Hair follicular keratinocyte (primary cell): ENCODE data around the gene OR5H15. TPM values are rescaled to one million over a fixed set of nuclear protein-coding genes. Genes with fewer than 3 reads are reported as not detected.

Experiments used
- total RNA-seq: library from RNA; depleted of rRNA; stranded (reverse); fragments of >200 nt; gene quantifications from 2 replicates; pipeline ENCODE4 v1.2.3, GENCODE V29; 2015

OR5H15 gene
- not detected in 2 replicates for total RNA-seq

DNA sequence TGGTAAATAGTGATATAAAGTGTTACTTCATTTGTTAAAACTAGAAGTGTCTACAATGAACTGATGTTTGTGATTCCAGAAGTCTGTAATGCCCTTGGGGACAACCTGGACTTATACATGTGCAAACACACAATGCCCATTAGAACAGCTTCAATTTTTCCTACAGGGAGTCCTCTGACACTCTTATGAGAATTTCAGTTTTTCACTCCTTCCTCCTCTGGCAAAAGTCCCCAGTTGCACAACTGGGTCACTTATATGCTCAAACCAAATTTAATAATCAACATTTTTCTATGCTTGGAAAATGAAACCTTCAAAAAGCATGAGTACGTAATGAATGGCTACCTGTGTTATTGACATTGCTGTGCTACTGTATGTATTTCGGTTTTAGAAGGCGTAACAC, at the start of gene OR5H15:
OR5H15 (plus strand) TSS at position 301 of the 400 bp plus-strand sequence. CDS start 2,004 bp downstream, outside the sequence.

DNA sequence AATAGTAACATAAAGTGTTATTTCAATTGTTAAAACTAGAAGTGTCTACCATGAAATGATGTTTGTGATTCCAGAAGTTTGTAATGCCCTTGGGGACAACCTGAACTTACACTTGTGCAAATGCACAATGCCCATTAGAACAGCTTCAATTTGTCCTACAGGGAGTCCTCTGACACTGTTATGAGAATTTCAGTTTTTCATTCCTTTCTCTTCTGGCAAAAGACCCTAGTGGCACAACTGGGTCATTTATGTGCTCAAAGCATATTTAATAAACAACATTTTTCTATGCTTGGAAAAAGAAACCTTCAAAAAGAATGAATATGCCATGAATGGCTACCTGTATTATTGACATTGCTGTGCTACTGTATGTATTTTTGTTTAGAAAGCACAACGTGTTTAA, 36.1 kb upstream of the OR5H15 start, which contains the start of gene OR5H1:
OR5H1 (plus strand) TSS at position 301 of the 400 bp plus-strand sequence. CDS start 1,977 bp downstream, outside the sequence.

DNA sequence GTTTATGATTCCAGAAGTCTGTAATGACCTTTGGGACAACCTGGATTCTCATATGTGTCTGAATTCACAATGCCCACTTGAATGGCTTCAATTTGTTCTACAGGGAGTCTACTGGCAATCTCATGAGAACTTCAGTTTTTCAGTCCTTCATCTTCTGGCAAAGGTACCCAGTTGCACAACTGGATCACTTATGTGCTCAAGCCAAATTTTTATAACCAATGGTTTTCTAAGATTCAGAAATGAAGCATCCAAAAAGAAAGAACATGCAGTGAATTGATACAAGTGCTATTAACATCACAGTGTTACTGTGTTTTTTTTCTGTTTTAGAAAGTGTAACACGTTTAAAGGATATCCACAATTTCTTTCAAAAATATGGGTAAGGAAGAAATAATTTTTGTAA, 19.3 kb upstream of the OR5H15 start, which contains the start of gene OR5H14:
OR5H14 (plus strand) TSS at position 301 of the 400 bp plus-strand sequence. CDS start 1,907 bp downstream, outside the sequence.

Other genes starting within 250 kb of the OR5H15 start
- 34.3 and 36.6 TPM in 2 replicates for gene RIOX2, start 194.3 kb upstream of the OR5H15 start, total RNA-seq
- not detected in 2 replicates for gene GABRR3, start 131.4 kb upstream of the OR5H15 start, total RNA-seq
- not detected in 2 replicates for gene OR5AC2, start 79.5 kb upstream of the OR5H15 start, total RNA-seq
- gene OR5H1, start 36.0 kb upstream of the OR5H15 start, total RNA-seq: not detected in 2 replicates
- gene OR5H14, start 19.2 kb upstream of the OR5H15 start, total RNA-seq: not detected in 2 replicates
- gene OR5H6, start 97.5 kb downstream of the OR5H15 start, total RNA-seq: not detected in 2 replicates
- gene OR5H2, start 115.8 kb downstream of the OR5H15 start, total RNA-seq: not detected in 2 replicates
- not detected in 2 replicates for gene OR5K4, start 187.2 kb downstream of the OR5H15 start, total RNA-seq
- not detected in 2 replicates for gene OR5K3, start 224.0 kb downstream of the OR5H15 start, total RNA-seq